Stimulated activated CD4-positive, alpha-beta T cell treated with anti-CD3 and anti-CD28 coated beads, Interleukin-1b, Interleukin-23, amount 100 ng/mL, for 4 hours (primary cell): ENCODE data around the gene SLC26A2.

ENCODE experiments used
- DNase-seq, 2 donors: peaks; one replicate each; pipeline ENCODE4 v3.0.0-alpha.2; 2020; ENCODE audit warnings: low read depth in 2 of 2

SLC26A2 gene

DNA sequence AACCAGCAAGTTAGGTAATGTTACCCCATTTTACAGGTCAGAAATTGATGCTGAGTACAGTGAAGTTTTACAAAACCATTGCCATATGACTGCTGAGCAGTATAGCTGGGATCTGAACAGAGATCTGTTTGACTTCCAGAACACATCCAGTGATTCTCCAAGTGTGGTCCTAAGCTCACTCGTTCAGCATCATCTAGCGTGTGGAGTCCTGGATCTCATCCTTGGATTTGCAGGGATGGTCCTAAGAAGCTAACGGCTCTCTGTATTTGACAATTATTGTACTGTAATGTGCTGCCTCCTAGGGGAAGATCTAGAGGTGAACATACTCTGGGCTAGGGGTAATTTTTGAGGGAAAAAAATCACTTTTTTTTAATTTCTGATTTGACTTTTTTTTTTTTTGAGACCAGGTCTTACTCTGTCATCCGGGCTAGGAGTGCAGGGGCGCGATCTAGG lies 1.4 kb downstream of the SLC26A2 start:
- DNase-seq: no peak

DNA sequence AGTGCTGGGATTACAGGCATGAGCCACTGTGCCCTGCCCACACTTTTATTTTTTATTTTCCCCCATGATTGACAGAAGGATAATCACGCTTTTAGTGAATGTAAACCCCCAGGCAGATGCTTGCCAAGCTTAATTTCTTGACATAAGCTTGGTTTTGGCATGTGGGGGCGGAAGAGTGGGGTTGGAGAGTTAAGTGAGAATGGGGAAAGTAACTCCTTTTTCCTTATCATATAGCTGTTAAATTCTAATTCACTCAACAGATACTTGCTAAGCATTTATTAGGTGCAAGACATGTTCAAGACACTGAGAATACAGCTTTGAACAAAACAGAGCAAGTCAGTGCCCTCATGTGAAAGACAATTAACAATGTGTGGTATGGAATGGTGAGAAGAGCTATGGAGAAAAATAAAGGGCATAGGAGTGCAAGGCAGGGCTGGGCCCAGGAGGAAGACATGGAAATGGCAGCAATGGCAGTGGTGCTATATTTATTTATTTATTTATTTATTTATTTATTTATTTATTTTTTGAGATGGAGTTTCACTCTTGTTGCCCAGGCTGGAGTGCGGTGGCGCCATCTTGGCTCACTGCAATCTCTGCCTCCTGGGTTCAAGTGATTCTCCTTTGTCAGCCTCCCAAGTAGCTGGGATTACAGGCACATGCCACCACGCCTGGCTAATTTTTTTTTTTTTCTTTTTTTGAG lies 2.2 kb downstream of the SLC26A2 start:
- no peak for DNase-seq

DNA sequence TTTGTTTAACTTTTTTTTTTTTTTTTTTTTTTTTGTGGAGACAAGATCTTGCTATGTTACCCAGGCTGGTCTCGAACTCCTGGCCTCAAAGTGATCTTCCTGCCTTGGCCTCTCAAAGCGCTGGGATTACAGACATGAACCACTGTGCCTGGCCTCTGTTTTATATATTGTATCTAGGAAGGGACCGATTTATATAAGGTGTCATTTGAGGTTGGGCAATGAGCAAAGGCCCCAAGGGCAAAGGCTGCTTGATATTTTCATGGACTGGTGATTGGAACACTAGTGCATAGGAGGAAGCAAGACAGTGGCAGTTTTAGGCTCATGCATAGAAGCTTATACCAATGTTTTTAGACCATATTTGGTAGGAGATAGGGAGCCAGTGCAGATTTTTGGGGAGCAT lies 3.2 kb downstream of the SLC26A2 start:
- no peak for DNase-seq

- no peak for DNase-seq
Measured at GRCh38 chr5:149966946-149967345, 6.4 kb downstream of the SLC26A2 start.

DNA sequence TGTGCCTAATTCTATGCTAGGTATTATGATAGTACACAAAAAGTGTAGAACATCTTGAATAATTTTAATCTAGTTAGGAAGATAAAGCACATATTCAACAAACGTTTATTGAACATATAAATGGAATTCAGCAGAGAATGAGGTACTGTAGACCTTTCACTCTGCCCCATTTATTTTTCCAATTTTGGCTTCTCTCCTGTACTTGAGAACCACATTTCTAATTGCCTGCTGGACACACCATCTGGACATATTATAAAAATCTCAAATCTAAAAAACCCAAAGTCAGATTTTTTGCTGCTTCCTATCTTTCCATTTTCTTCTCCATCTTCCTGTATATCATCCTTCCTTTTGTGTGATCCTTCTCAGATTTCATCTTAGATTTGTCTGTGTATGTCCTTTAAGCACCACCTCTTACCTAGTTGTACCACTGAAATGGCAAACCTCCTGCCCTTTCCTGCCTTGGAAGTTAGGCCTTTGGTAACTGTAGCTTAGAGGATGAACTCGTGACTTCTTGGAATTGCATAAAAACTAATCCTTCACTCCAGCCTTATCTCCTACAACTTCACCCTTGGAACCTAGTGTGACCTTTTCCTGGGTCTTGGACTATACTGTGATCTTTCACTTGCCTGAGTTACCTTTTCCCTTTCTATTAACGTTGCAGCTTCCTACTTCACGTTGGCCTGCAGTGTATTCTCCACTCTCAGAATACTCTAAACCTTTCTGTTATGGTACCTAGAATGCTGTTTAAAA lies 8.8 kb downstream of the SLC26A2 start:
- no peak for DNase-seq

DNA sequence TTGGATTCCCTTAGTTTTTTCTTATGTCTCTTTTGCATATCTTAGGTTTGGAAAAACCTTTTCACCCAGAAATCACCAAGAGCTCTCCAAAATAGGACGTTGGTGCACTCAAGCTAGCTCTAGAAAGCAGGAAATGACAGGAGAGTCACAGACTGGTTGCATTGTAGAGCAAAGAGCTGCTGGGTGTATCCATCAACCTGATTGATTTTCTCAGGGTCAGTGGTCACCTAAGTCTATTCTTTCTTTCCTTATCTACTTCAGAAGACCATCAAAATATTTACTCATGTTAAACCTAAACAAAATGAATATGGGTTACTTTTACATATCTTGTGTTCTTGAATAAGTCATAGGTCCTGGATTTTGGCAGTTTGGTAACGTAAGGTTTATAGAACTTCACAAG lies 14.9 kb downstream of the SLC26A2 start:
- no peak for DNase-seq

GRCh38 chr5:149979896-149980295 lies 19.3 kb downstream of the SLC26A2 start:
- no peak for DNase-seq

GRCh38 chr5:149981206-149981605 lies 20.6 kb downstream of the SLC26A2 start:
- no peak for DNase-seq

- DNase-seq: no peak
Measured at GRCh38 chr5:149982505-149982904, 21.9 kb downstream of the SLC26A2 start.

DNA sequence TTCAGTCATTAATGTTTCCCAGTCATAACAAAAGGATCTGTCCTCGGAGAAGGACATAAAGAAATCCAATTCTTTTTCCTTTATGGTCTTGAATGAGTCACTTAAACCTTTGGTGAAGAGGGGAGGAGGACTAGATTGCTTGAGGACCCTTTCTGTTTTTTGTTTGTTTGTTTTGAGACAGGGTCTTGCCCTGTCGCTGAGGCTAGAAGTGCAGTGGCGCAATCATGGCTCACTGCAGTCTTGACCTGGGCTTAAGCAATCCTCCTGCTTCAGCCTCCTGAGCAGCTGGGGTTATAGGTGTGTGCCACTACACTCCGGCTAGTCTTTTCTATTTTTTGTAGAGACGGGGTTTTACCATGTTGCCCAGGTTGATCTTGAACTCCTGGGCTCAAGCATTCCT lies 27.6 kb downstream of the SLC26A2 start:
- no peak for DNase-seq

GRCh38 chr5:149990518-149991376 lies 30.2 kb downstream of the SLC26A2 start:
- peak; percentile 50 to 58 for DNase-seq

- no peak for DNase-seq
Measured at GRCh38 chr5:149993471-149993870, 32.9 kb downstream of the SLC26A2 start.

DNA sequence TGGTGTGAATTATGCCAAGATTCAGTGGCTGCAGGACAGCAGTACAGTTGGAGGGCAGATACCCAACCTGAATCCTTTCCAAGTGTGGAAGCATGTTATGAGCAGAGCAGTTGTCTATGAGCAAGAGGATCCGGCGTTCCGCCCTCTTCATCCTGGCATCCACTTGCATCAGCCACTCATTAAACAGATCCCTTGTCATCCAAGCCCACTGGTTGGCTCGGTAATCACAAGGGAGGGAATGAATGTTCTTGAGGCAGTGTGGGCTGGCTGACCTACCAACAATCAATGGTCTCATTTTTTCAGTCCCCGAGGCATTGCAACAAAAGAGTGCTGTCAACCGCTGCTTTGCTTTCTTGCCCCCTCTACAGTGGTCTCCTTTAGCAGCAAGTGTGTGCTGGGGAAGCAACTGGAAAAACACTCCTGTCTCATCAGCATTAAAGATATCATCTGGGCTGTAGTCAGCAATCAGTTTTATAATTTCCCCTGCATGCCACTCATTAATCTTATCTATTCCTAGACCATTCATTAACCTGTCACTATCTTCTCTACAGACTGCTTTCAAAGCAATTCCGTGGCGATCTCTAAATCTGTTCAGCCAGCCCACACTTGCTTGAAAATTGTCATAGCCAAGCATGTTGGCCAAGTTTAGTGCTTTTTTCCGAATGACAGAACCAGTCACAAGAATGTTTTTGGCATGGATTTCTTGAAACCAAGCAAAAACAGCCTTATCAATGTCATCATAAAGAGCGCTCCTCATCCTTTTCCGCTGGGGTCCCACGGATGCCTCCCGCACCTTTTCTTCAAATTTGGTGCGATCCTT lies 35.0 kb downstream of the SLC26A2 start:
- no peak for DNase-seq

GRCh38 chr5:149996205-149996890 lies 35.8 kb downstream of the SLC26A2 start:
- no peak for DNase-seq

DNA sequence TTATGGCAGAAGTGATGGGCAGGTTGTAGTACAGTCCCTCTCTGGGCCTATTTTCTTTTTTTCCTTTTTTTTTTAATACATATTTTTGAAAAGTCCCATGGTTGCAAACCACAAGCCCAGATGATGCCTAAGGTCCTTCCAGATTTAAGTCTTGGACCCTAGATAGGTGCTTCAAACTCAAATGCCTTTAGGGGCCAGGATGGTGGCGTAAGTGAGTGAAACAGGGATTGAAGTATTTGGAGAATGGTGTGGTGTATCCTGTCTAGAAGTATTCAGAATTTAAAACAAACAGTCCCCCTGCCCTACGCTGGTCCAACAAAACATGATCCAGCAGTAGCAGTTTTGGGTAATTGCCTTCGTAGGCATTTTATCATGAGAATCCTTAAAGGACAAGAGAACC lies 37.7 kb downstream of the SLC26A2 start:
- no peak for DNase-seq

GRCh38 chr5:149999359-149999758 lies 38.8 kb downstream of the SLC26A2 start:
- no peak for DNase-seq

DNA sequence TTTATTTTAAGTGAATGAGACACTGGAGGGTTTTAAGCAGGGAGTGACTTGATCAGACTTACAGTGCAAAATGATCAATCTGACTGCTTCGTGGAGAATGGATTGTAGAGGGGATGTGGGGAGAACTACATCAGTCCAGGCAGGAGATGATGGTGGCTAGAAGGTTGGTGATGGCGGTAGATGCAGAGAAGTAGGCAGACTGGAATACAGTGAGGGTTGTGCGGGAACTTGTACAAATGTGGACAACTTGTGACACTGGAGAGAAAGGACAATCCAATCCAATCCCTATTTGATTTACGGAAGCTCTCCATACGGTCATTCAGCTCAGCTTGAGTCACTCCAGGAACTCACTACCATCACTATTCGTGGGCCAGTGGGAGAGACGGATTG lies 39.3 kb downstream of the SLC26A2 start:
- DNase-seq: no peak

DNA sequence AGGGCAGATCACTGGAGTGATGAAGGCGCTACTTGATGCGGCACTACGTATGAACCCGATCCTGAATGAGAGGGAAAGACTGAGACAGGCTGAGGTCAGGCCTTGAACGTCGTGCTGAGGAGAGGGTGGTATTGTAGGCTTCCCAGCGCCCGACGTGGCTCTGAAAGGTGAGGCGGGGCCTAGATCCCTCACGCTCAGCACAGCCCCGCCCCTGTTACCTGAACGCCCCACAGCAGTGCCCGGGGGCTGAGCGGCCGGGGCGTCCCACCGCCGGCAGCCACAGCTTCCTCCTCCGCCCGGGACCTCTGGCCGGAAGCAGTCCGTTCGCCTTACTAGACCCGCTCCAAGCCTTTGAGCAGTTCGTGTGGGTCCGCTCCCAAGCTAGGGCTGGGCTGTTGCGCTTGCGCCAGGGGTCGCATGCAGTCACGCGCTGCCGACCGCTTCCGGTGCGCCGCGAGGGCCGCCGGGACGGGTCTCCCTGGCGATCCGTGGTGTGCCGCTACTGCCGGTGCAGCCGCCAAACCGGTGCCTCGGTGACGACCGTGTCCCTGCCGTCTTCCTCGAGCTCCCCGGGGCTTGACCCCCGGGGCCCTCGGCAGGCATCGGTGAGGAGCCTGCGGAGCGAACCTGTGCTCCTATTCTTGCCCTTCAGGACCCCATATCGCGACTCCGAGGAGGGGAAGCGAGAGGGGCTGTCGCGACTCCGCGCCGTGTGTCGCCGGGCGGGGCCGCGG lies 39.9 kb downstream of the SLC26A2 start, which contains the start of the genes HMGXB3 and TIGD6:
Gene HMGXB3 (plus strand): TSS at position 484 of the 734 bp plus-strand sequence. CDS start 4,114 bp downstream, outside the sequence.
Gene TIGD6 (minus strand): TSS at position 399 of the 734 bp plus-strand sequence. CDS start 4,306 bp downstream, outside the sequence.
- peak; percentile 65 to 83 for DNase-seq

GRCh38 chr5:150000990-150001659 lies 40.6 kb downstream of the SLC26A2 start:
- DNase-seq: peak; percentile 5 to 27
